SK-N-SH (cell line): Measurements from ENCODE around the gene SKA1.

Experiments used
- JUND ChIP-seq: IDR thresholded peaks from 2 replicates; pipeline ENCODE4 v1.4.0; 2012
- POLR2AphosphoS5 ChIP-seq: IDR thresholded peaks from 2 replicates; pipeline ENCODE4 v1.6.1; 2012; ENCODE audit warnings: low read depth, low read length
- TF ChIP-seq, protein P1 (sequence below): fragments of 200-600 bp; sonication (generic); IDR thresholded peaks from 2 replicates; pipeline ENCODE4 v1.6.1; 2017; ENCODE audit warnings: antibody characterized with exemption, mild to moderate bottlenecking, moderate library complexity

DNA sequence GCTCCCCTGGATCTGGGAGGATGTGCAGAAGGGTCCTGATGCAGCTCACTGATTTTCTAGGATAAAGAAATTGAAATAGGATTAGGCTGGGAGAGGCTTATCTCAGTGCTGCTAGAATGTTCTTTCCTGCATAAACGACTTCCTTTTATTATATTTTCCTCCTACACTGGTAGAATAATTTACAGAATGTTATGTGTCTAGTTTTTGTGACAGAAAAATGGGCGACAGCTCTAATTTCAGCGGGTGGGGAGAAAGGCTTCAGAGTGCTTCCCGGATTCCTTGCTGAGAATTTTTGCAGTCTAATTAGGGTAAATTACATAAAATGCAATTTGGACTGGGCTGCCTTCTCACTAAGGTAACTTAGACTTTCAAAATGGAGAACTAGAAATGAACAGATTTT, 66.2 kb downstream of the SKA1 start:
- TF ChIP-seq, protein P1, sequence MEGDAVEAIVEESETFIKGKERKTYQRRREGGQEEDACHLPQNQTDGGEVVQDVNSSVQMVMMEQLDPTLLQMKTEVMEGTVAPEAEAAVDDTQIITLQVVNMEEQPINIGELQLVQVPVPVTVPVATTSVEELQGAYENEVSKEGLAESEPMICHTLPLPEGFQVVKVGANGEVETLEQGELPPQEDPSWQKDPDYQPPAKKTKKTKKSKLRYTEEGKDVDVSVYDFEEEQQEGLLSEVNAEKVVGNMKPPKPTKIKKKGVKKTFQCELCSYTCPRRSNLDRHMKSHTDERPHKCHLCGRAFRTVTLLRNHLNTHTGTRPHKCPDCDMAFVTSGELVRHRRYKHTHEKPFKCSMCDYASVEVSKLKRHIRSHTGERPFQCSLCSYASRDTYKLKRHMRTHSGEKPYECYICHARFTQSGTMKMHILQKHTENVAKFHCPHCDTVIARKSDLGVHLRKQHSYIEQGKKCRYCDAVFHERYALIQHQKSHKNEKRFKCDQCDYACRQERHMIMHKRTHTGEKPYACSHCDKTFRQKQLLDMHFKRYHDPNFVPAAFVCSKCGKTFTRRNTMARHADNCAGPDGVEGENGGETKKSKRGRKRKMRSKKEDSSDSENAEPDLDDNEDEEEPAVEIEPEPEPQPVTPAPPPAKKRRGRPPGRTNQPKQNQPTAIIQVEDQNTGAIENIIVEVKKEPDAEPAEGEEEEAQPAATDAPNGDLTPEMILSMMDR = no peak
- no peak for TF ChIP-seq JUND
- TF ChIP-seq POLR2AphosphoS5 = no peak
